ENCODE measurements around the gene TMEM131L.
"Not testable (repeated sequence)": the region's sequence is repeated elsewhere in the genome, so short reads cannot be mapped to it uniquely, and the experiment has no call there.

TMEM131L gene

DNA sequence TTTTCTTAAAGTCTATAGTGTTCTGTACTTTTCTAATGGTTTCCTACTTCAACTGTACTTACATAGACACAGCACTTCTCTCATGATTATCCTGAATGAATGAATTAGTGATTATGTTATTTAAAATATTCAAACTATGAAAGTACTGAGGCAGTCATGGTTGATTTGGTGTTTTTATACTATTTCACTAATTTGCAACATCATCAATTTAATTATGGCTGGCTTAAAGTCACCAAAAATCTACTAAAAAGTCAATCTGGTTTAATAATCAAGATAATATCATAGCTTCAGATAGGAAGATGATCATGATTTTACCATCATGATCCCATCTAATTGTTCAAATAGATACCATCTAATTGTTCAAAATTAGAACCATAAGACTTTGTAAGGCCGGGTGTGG, 16.8 kb upstream of the TMEM131L start:
- DNase-seq (ENCODE audit: low spot score), result no peak

DNA sequence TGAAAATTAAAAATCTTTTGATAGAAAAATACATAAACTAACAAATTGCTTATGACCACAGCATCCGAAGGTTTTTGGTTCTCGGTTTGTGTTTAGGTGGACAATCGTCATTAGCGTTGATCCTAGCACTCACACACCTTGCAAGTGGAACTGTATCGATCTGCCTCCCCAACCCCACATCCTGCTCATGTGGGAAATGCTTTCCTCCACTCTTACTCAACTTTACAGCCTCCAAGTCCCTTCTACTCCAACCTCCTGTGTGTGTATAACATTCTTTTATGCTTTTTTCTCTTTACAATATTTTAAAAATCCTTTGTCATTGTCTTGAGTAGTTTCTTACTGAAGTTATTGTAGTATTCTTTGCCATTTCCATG, 15.6 kb upstream of the TMEM131L start:
- no peak for DNase-seq (ENCODE audit: low spot score)

GRCh38 chr4:153451145-153451544, 15.0 kb upstream of the TMEM131L start:
- not testable (repeated sequence) for DNase-seq (ENCODE audit: low spot score)

DNA sequence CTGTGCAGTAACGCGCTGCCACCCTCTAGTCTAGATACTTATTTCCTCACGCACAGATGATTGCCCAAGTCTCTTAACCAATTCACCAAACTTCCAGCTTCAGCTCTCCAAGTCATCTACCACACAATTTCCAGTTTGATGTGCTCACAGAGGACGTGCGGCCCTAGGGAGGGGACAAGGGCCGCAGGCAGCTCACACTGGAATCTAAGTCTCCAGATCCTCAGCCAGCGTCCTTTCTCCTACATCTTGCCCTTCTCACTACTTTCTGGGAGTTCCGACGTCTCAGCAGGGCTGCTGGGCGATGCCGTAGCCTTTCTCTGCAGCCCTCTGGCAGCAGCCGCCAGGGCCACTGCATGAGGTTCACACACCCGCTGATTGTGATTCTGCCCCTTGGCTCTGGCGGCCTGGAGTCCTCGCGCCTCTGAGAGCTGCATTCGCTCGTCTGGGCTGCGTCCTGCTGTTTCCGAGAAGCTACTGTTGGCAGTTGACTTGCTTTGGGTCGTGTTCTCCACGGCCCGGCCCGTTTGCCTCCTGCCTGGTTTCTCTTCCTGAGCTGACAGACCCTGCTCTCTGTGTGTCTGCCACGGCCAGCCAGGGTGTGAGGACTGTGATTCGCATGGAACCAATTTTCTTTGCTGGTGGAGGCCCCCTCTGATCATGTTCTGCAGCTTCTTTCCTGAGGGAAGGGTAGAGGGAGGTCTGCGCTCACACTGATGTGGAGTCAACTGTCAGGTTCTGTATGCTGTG, 14.1 kb upstream of the TMEM131L start:
- DNase-seq (ENCODE audit: low spot score), result no peak

GRCh38 chr4:153452658-153453378, 13.3 kb upstream of the TMEM131L start:
- DNase-seq (ENCODE audit: low spot score), result no peak

DNA sequence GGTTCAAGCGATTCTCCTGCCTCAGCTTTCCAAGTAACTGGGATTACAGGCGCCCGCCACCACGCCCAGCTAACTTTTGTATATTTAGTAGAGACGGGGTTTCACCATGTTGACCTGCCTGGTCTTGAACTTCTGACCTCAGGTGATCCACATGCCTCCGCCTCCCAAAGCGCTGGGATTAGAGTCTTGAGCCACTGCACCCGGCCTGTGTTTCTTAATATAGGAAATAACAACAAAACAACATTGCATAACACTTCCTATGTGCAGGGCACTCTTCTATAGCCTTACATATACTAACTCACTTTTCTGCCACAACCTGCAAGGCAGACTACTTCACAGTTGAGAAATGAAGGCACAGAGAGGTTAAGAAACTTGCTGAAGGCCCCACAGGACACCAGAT, 12.8 kb upstream of the TMEM131L start:
- no peak for DNase-seq (ENCODE audit: low spot score)

GRCh38 chr4:153458969-153459368, 7.2 kb upstream of the TMEM131L start:
- no peak for DNase-seq (ENCODE audit: low spot score)

- not testable (repeated sequence) for DNase-seq (ENCODE audit: low spot score)
Measured at GRCh38 chr4:153461549-153461948, 4.6 kb upstream of the TMEM131L start.

DNA sequence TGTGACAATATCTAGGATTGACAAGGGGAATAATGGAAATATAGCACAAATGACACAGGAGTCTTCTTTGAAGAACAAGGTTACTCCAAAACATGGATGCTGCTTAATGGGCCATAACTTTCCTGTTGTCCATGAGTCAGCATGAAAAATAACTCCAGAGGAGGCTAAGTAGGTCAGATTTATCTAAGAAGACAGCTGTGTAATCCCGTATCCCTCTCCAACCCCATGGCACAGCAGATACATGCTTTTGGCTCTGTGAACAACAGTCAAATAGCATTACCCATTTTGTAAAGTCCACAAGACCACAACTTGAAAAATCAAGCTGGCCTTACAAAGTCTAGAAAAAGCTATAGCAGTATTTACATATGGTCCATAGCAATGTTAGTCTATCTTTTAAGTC, 2.1 kb upstream of the TMEM131L start:
- no peak for DNase-seq (ENCODE audit: low spot score)

DNA sequence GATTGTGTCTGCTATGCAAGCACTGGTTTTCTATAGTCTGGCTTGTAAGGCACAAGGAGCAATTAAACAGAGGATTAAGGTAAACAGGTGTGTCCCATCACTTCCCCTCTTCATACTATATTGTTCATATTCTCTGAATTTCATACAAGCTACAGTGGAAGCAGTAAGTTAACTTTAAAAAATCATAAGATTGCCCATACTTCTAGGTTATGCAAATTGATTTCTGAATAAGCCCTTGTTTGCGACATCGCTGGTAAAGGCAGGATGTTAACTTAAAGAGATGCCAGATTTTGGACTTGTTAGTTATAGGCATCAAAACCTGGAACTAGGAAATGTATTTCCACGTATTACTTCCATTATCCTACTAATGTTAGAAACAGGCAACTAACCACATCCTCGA, 1.0 kb upstream of the TMEM131L start:
- DNase-seq (ENCODE audit: low spot score), result peak; percentile 15

DNA sequence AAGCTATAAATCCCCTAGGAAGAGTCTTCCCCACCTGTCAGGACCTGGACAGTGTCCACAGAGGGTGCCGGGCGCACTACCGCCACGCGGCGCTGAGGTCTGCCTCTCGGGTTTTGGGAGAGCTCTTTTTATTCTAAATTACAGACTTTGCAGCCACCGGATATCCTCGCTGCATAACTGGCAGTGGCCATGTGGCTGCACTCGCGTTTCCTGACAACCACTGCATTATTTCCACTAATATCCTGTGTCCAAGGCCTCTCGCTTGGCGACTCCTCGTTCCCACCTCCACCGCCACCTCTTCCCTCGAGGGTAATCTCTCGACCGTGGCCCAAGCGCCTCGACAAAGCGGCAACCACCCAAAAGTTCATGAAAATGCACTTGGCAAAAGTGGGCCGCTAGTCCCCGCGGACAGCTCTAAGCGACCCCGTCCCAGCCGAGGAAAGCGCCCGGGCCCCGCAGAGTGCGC, 512 bp upstream of the TMEM131L start:
- DNase-seq (ENCODE audit: low spot score), result peak; percentile 51

DNA sequence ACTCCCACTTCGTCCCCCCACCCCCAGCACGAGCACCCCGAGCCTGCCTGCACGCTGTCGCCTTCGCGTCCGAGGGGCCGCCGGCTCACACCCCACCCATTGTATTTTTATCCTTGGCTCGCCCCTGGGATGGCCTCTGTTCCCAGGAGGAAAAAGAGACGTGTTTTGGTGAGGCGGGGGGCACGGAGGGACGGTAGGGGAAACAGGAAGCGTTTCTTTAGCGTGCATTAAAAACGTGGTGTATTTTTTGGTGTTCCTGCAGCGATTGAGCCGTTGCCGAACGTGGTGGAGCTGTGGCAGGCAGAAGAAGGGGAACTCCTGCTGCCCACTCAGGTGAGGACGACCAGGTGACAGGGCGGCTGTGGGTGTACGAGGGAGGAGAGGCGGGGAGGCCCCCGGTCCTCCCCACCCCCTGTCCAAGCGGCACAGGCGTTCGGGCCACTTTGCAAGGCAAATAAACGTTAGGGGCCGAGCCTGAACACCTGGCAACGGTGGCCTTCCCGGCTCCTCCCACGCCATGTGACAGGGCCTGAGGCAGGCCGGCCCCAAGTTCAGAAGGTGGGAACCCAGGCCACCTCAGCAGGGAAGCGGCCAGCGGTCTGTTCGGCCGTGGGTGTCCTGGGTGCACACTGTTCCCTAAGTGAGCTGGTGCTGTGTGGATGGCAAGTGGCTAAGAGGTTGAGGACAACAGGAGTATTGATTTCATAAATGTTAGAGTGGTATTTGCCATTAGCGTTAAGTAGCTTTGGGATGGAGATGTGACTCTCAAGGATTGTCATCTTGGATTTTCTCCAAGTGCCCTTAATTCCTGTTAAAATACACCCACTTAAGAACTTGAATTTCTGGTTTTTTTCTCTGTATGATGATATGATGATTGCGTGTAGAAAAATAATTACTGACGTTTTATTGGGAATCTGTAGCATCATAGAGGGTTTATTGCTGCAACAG, 1.1 kb downstream of the TMEM131L start:
- peak; percentile 19 for DNase-seq (ENCODE audit: low spot score)

DNA sequence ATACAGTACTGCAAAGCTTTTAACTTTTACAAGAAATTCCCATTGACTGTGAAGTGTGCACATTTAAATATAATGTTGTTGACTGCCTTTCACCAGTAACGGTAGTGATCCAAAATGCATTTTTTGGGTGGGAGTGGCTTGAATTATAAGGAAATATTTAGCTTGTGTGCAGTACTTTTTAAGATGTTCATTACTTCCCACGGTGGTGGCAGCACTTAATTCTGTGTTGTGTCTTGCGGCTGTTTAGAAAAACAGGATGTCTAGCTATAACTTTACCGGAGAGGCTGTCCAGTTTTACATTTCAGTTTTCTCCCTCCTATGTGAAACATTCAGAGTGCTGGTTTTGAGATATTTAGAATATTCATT, 1.7 kb downstream of the TMEM131L start:
- no peak for DNase-seq (ENCODE audit: low spot score)

DNA sequence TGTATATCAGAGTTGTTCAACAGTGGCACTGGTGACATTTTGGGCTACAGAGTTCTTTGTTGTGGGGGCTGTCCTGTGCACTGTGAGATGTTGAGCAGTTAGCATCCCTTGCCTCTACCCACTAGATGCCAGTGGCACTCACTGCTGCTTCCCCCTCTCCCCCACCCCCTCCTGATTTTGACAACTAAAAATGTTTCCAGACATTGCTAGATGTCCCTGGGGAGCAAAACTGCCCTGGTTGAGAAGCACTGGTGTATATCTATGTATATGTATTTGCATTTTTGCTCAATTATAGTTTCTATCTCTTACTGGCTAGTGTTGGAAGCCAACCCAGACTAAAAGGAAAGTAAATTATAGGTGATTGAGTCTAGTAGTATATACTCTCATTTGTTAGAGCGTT, 2.4 kb downstream of the TMEM131L start:
- DNase-seq (ENCODE audit: low spot score), result peak; percentile 16

GRCh38 chr4:153469031-153469430, 2.9 kb downstream of the TMEM131L start:
- DNase-seq (ENCODE audit: low spot score), result no peak

DNA sequence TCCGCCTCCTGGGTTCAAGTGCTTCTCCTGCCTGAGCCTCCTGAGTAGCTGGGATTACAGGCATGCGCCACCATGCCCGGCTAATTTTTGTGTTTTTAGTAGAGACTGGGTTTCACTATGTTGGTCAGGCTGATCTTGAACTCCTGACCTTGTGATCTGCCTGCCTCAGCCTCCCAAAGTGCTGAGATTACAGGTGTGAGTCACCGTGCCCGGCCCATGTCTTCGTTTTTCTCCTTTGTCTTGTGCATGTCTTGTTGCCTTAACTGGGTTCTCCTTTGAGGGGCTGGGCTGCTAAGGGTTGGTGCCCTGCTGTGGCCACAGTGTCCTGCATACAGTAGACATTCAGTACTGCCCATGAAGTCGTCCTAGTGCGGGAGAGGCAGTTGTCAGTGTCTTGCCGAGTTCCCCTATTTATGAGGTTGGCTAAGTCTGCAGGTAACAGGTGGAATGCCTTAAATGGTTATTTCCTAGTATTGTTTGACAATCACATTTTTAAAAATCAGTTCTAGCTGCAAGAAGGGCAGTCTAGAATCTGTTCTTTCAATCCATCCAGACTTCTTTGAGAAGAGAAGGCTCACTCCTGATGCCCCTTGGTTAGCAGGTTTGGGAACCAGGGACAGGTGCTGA, 5.0 kb downstream of the TMEM131L start:
- DNase-seq (ENCODE audit: low spot score), result not testable (repeated sequence)

- no peak for DNase-seq (ENCODE audit: low spot score)
Measured at GRCh38 chr4:153471698-153472093, 5.5 kb downstream of the TMEM131L start.

DNA sequence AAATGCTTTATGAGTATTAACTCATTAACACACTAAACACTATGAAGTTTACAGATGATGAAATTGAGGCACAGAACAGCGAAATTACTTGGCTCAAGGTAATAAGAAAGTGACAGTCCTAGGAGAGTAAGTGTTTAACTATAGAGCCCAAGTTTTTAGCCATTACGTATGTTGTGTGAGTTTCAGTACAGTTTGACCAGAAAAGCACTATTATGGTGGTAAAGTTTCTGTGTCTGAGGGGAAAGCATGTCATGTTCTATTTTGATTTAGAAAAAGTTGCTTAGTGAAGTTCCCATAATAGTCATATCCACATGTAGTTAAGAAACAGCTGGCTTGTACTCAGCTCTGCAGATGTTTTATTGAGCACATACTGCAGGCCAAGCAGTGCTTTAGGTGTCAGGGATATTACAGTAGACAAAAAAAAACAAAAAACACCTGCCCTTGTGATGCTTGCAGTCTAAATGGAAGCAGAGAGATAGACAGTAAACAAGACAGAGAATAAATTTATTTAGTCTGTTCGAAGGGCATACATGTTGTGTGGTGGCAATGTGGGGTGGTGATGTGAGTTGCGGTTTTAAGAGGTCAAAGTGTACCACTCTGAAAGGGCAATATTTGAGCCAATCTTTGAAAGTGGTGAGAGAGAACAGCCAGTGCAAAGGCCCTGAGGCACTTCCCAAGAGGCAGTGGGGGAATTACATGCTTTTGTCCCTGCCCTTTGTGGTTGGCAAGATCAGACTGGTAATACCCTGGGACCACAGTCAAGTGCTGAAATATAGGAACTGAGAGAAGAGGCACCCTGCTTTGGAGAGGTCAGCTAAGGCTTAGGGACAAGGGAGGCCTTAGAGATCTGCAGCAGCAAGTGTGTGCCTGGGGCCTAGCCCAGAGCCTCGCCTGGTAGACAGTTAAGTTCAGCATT, 6.2 kb downstream of the TMEM131L start:
- DNase-seq (ENCODE audit: low spot score), result no peak

- DNase-seq (ENCODE audit: low spot score), result no peak
Measured at GRCh38 chr4:153474251-153474650, 8.1 kb downstream of the TMEM131L start.

- no peak for DNase-seq (ENCODE audit: low spot score)
Measured at GRCh38 chr4:153476829-153477574, 10.8 kb downstream of the TMEM131L start.
